Measurements from ENCODE around the gene ADCYAP1R1. TPM values are rescaled to one million over a fixed set of nuclear protein-coding genes. Genes with fewer than 3 reads are reported as not detected.

Gene ADCYAP1R1
- total RNA-seq, 1 experiment from 2014 or later, result not detected

- no peak for DNase-seq (ENCODE audit: low spot score)
- in situ Hi-C loops (cut with HindIII; ENCODE audit: low sequenced_read_pairs), result no loop called here
Observed at GRCh38 chr7:31100445-31100844, 48.3 kb downstream of the ADCYAP1R1 start.

GRCh38 chr7:31100871-31101270, 48.8 kb downstream of the ADCYAP1R1 start:
- in situ Hi-C loops (cut with HindIII; ENCODE audit: low sequenced_read_pairs), result no loop called here
- DNase-seq (ENCODE audit: low spot score), result no peak

- in situ Hi-C loops (cut with HindIII; ENCODE audit: low sequenced_read_pairs), result no loop called here
- DNase-seq (ENCODE audit: low spot score), result no peak
Observed at GRCh38 chr7:31101544-31101943, 49.4 kb downstream of the ADCYAP1R1 start.

GRCh38 chr7:31102151-31102972, 50.3 kb downstream of the ADCYAP1R1 start:
- no peak for DNase-seq (ENCODE audit: low spot score)
- in situ Hi-C loops (cut with HindIII; ENCODE audit: low sequenced_read_pairs), result no loop called here

GRCh38 chr7:31102973-31103850, 51.1 kb downstream of the ADCYAP1R1 start:
- in situ Hi-C loops (cut with HindIII; ENCODE audit: low sequenced_read_pairs), result no loop called here
- no peak for DNase-seq (ENCODE audit: low spot score)

GRCh38 chr7:31104361-31105255, 52.5 kb downstream of the ADCYAP1R1 start:
- no peak for DNase-seq (ENCODE audit: low spot score)
- in situ Hi-C loops (cut with HindIII; ENCODE audit: low sequenced_read_pairs), result no loop called here

GRCh38 chr7:31105256-31105950, 53.3 kb downstream of the ADCYAP1R1 start:
- DNase-seq (ENCODE audit: low spot score), result no peak
- in situ Hi-C loops (cut with HindIII; ENCODE audit: low sequenced_read_pairs), result no loop called here

GRCh38 chr7:31106303-31107105, 54.4 kb downstream of the ADCYAP1R1 start:
- DNase-seq (ENCODE audit: low spot score), result no peak
- in situ Hi-C loops (cut with HindIII; ENCODE audit: low sequenced_read_pairs), result no loop called here

GRCh38 chr7:31107106-31108090, 55.3 kb downstream of the ADCYAP1R1 start:
- in situ Hi-C loops (cut with HindIII; ENCODE audit: low sequenced_read_pairs), result no loop called here
- DNase-seq (ENCODE audit: low spot score), result no peak

- no peak for DNase-seq (ENCODE audit: low spot score)
- in situ Hi-C loops (cut with HindIII; ENCODE audit: low sequenced_read_pairs), result no loop called here
Observed at GRCh38 chr7:31108097-31108657, 56.1 kb downstream of the ADCYAP1R1 start.

GRCh38 chr7:31109751-31110150, 57.6 kb downstream of the ADCYAP1R1 start:
- DNase-seq (ENCODE audit: low spot score), result no peak
- in situ Hi-C loops (cut with HindIII; ENCODE audit: low sequenced_read_pairs), result no loop called here

- no peak for DNase-seq (ENCODE audit: low spot score)
- in situ Hi-C loops (cut with HindIII; ENCODE audit: low sequenced_read_pairs), result no loop called here
Observed at GRCh38 chr7:31110331-31111108, 58.4 kb downstream of the ADCYAP1R1 start.

GRCh38 chr7:31111109-31111451, 59.0 kb downstream of the ADCYAP1R1 start:
- in situ Hi-C loops (cut with HindIII; ENCODE audit: low sequenced_read_pairs), result no loop called here
- DNase-seq (ENCODE audit: low spot score), result no peak

GRCh38 chr7:31113660-31114059, 61.6 kb downstream of the ADCYAP1R1 start:
- no peak for DNase-seq (ENCODE audit: low spot score)
- in situ Hi-C loops (cut with HindIII; ENCODE audit: low sequenced_read_pairs), result no loop called here

- in situ Hi-C loops (cut with HindIII; ENCODE audit: low sequenced_read_pairs), result no loop called here
- DNase-seq (ENCODE audit: low spot score), result peak; percentile 94
Observed at GRCh38 chr7:31114593-31115343, 62.7 kb downstream of the ADCYAP1R1 start.
